H9 (cell line): ENCODE results near the gene ATM. TPM values are rescaled to one million over a fixed set of nuclear protein-coding genes. Genes with fewer than 3 reads are reported as not detected.
A peak's percentile ranks its signal among the peaks of the same experiment; 100 is the strongest.
"Not testable (repeated sequence)": the region's sequence is repeated elsewhere in the genome, so short reads cannot be mapped to it uniquely, and the experiment has no call there.

Experiments used
- DNase-seq: peaks from one replicate; pipeline ENCODE4 v3.0.0-alpha.2; 2017
- H2AFZ ChIP-seq: one replicate; pipeline ENCODE4 v1.6.1; 2013; ENCODE audit warnings: mild to moderate bottlenecking, low read length, control low read depth, moderate library complexity
- H2AK5ac ChIP-seq: 2 replicates; pipeline ENCODE4 v1.6.1; 2013; ENCODE audit warnings: low read length, control low read depth, mixed read lengths; ENCODE audit not compliant: insufficient read length
- H2BK120ac ChIP-seq: one replicate; pipeline ENCODE4 v1.6.1; 2013; ENCODE audit warnings: low read depth, mild to moderate bottlenecking, low read length, control low read depth, inconsistent platforms; ENCODE audit not compliant: poor library complexity, severe bottlenecking
- H2BK12ac ChIP-seq: 2 replicates; pipeline ENCODE4 v1.6.1; 2013; ENCODE audit warnings: low read length, control low read depth, mixed read lengths, low read depth; ENCODE audit not compliant: insufficient read length
- H2BK15ac ChIP-seq: 2 replicates; pipeline ENCODE4 v1.6.1; 2013; ENCODE audit warnings: low read depth, low read length, control low read depth
- H2BK20ac ChIP-seq: one replicate; pipeline ENCODE4 v1.6.1; 2013; ENCODE audit warnings: low read depth, mild to moderate bottlenecking, low read length, control low read depth, inconsistent platforms; ENCODE audit not compliant: poor library complexity, severe bottlenecking
- H2BK5ac ChIP-seq: 2 replicates; pipeline ENCODE4 v1.6.1; 2013; ENCODE audit warnings: low read length, control low read depth, mixed read lengths; ENCODE audit not compliant: insufficient read length
- H3K14ac ChIP-seq: 2 replicates; pipeline ENCODE4 v1.6.1; 2013; ENCODE audit warnings: low read length, control low read depth; ENCODE audit not compliant: insufficient read depth
- H3K18ac ChIP-seq: 2 replicates; pipeline ENCODE4 v1.6.1; 2013; ENCODE audit warnings: low read depth, mild to moderate bottlenecking, mixed read lengths, low read length, control low read depth; ENCODE audit not compliant: insufficient read length
- H3K23ac ChIP-seq: 2 replicates; pipeline ENCODE4 v1.6.1; 2013; ENCODE audit warnings: low read length, control low read depth, mixed read lengths, low read depth; ENCODE audit not compliant: insufficient read length
- H3K23me2 ChIP-seq: 2 replicates; pipeline ENCODE4 v1.6.1; 2013; ENCODE audit warnings: low read depth, mild to moderate bottlenecking, mixed read lengths, low read length, control low read depth; ENCODE audit not compliant: insufficient read length, poor library complexity, severe bottlenecking
- H3K27ac ChIP-seq: 2 replicates; pipeline ENCODE4 v1.5.1; 2013; ENCODE audit warnings: low read length, control low read depth, mixed read lengths, low read depth; ENCODE audit not compliant: insufficient read length
- H3K27me3 ChIP-seq: 2 replicates; pipeline ENCODE4 v1.6.1; 2013; ENCODE audit warnings: low read length, control low read depth, inconsistent platforms; ENCODE audit not compliant: insufficient read depth
- H3K4ac ChIP-seq: 2 replicates; pipeline ENCODE4 v1.6.1; 2013; ENCODE audit warnings: low read depth, mild to moderate bottlenecking, control low read depth, inconsistent platforms, low read length, moderate library complexity
- H3K4me1 ChIP-seq: 2 replicates; pipeline ENCODE4 v1.6.1; 2013; ENCODE audit warnings: low read length, control low read depth, inconsistent platforms; ENCODE audit not compliant: insufficient read depth
- H3K4me2 ChIP-seq: 2 replicates; pipeline ENCODE4 v1.6.1; 2013; ENCODE audit warnings: low read length, control low read depth, mixed read lengths; ENCODE audit not compliant: insufficient read length, insufficient read depth
- H3K56ac ChIP-seq: 2 replicates; pipeline ENCODE4 v1.6.1; 2013; ENCODE audit warnings: low read depth, mild to moderate bottlenecking, mixed read lengths, low read length, control low read depth; ENCODE audit not compliant: insufficient read length
- H3K79me1 ChIP-seq: 2 replicates; pipeline ENCODE4 v1.6.1; 2013; ENCODE audit warnings: low read depth, mild to moderate bottlenecking, moderate library complexity, low read length, control low read depth, inconsistent platforms; ENCODE audit not compliant: insufficient read depth, poor library complexity, severe bottlenecking
- H3K79me2 ChIP-seq: 2 replicates; pipeline ENCODE4 v1.6.1; 2013; ENCODE audit warnings: low read length, control low read depth, inconsistent platforms; ENCODE audit not compliant: insufficient read depth
- H3K9ac ChIP-seq: 2 replicates; pipeline ENCODE4 v1.6.1; 2013; ENCODE audit warnings: low read length, control low read depth, mixed read lengths; ENCODE audit not compliant: insufficient read length; ENCODE audit errors: extremely low read depth
- H3K9me3 ChIP-seq: one replicate; pipeline ENCODE4 v1.6.1; 2013; ENCODE audit warnings: low read depth, low read length, inconsistent platforms; ENCODE audit not compliant: control insufficient read depth
- H3T11ph ChIP-seq: one replicate; pipeline ENCODE4 v1.6.1; 2013; ENCODE audit warnings: mild to moderate bottlenecking, low read length, control low read depth, inconsistent platforms
- H4K20me1 ChIP-seq: one replicate; pipeline ENCODE4 v1.6.1; 2013; ENCODE audit not compliant: control insufficient read depth, insufficient read length, insufficient read depth
- H4K5ac ChIP-seq: 2 replicates; pipeline ENCODE4 v1.6.1; 2013; ENCODE audit warnings: low read depth, mild to moderate bottlenecking, mixed read lengths, low read length, control low read depth; ENCODE audit not compliant: insufficient read length
- H4K8ac ChIP-seq: replicated peaks from 2 replicates; pipeline ENCODE4 v1.6.1; 2013; ENCODE audit warnings: low read length, control low read depth, mixed read lengths, low read depth; ENCODE audit not compliant: insufficient read length
- H4K91ac ChIP-seq: 2 replicates; pipeline ENCODE4 v1.6.1; 2013; ENCODE audit warnings: low read depth, mild to moderate bottlenecking, moderate library complexity, mixed read lengths, low read length, control low read depth; ENCODE audit not compliant: insufficient read length
- H3K27ac Mint-ChIP-seq, 3 experiments: 2 replicates in 2 of 3; 3 replicates in 1 of 3; pipeline ENCODE4 v1.8.0; 2020 to 2021; ENCODE audit warnings: mixed read lengths in 3 of 3, mild to moderate bottlenecking in 1 of 3, moderate library complexity in 1 of 3
- H3K27me3 Mint-ChIP-seq: 2 replicates; pipeline ENCODE4 v1.8.0; 2021; ENCODE audit warnings: low read depth, mild to moderate bottlenecking, moderate library complexity, mixed read lengths
- H3K36me3 Mint-ChIP-seq, 3 experiments: 2 replicates in 2 of 3; 3 replicates in 1 of 3; pipeline ENCODE4 v1.8.0; 2020 to 2021; ENCODE audit warnings: low read depth in 3 of 3, mixed read lengths in 3 of 3; ENCODE audit not compliant: insufficient read depth in 1 of 3
- H3K4me1 Mint-ChIP-seq, 2 experiments: 2 replicates each; pipeline ENCODE4 v1.8.0; 2020; ENCODE audit warnings: mixed read lengths in 2 of 2
- H3K4me3 Mint-ChIP-seq, 2 experiments: 2 replicates in 1 of 2; 3 replicates in 1 of 2; pipeline ENCODE4 v1.8.0; 2020 to 2021; ENCODE audit warnings: mild to moderate bottlenecking in 2 of 2, mixed read lengths in 2 of 2, moderate library complexity in 1 of 2
- H3K9me3 Mint-ChIP-seq, 2 experiments: 2 replicates in 1 of 2; 3 replicates in 1 of 2; pipeline ENCODE4 v1.8.0; 2020; ENCODE audit warnings: mild to moderate bottlenecking in 2 of 2, mixed read lengths in 2 of 2, moderate library complexity in 1 of 2
- WGBS: extraction: QIAGEN DNeasy Blood & Tissue Kit; methylation state at CpG from one replicate; pipeline ENCODE4 v1.1.7; 2013; ENCODE audit warnings: missing lambda C conversion rate, low lambda C conversion rate, mixed read lengths; ENCODE audit not compliant: insufficient read length; ENCODE audit errors: extremely low coverage; 5-methylcytosine and 5-hydroxymethylcytosine counted together
- total RNA-seq: library from RNA; stranded (reverse); gene quantifications from 2 replicates; pipeline ENCODE4 v1.2.1, GENCODE V29; 2021
- TF ChIP-seq, protein P1 (sequence below): fragments of 200-600 bp; sonication (generic); conservative IDR thresholded peaks from 3 replicates; pipeline ENCODE4 v1.8.0; 2021; ENCODE audit warnings: antibody characterized with exemption, mild to moderate bottlenecking

Gene ATM
- total RNA-seq, 1 experiment from 2014 or later: 58.9 TPM

GRCh38 chr11:108269583-108269982 is 46.7 kb downstream of the ATM start:
- peak overlapping the region in 1 of 3 experiments; percentile 76; a peak in 1 of 7 replicates for H3K27ac Mint-ChIP-seq
- Histone ChIP-seq H3K18ac (no peak overlapping the region), H2BK20ac (no peak overlapping the region), H2BK5ac (no peak overlapping the region), H3K4me1 (no peaks in the 10 kb centered on the region), H3K27me3 (no peaks in the 10 kb centered on the region), H3K56ac (no peak overlapping the region), H3K27ac (no peak overlapping the region), H4K20me1 (no peaks in the 10 kb centered on the region), H3T11ph (no peak overlapping the region), H2AFZ (no peak overlapping the region), H3K23ac (no peak overlapping the region), H3K79me1 (no peaks in the 10 kb centered on the region), H2BK12ac (no peak overlapping the region), H4K8ac (no peak overlapping the region), H3K9me3 (no peaks in the 10 kb centered on the region), H3K4me2 (no peak overlapping the region), H4K91ac (no peak overlapping the region), H3K79me2 (no peaks in the 10 kb centered on the region), H3K14ac (no peak overlapping the region), H2BK15ac (no peak overlapping the region), H2AK5ac (no peak overlapping the region), H3K4ac (no peak overlapping the region), H3K9ac (no peak overlapping the region), H2BK120ac (no peak overlapping the region), H3K23me2 (no peaks in the 10 kb centered on the region), H4K5ac (no peak overlapping the region)
- no peak overlapping the region for H3K4me3 Mint-ChIP-seq
- WGBS: no CpG with 5 or more reads among the region's 3 CpGs
- H3K36me3 Mint-ChIP-seq: peaks cover 32 to 62% (median 43%) of the 10 kb centered on the region in 3 experiments
- peaks cover 5 to 6% of the 10 kb centered on the region in 2 experiments; a peak in 4 of 5 replicates for H3K9me3 Mint-ChIP-seq
- no peaks in the 10 kb centered on the region for H3K27me3 Mint-ChIP-seq
- TF ChIP-seq, protein P1, sequence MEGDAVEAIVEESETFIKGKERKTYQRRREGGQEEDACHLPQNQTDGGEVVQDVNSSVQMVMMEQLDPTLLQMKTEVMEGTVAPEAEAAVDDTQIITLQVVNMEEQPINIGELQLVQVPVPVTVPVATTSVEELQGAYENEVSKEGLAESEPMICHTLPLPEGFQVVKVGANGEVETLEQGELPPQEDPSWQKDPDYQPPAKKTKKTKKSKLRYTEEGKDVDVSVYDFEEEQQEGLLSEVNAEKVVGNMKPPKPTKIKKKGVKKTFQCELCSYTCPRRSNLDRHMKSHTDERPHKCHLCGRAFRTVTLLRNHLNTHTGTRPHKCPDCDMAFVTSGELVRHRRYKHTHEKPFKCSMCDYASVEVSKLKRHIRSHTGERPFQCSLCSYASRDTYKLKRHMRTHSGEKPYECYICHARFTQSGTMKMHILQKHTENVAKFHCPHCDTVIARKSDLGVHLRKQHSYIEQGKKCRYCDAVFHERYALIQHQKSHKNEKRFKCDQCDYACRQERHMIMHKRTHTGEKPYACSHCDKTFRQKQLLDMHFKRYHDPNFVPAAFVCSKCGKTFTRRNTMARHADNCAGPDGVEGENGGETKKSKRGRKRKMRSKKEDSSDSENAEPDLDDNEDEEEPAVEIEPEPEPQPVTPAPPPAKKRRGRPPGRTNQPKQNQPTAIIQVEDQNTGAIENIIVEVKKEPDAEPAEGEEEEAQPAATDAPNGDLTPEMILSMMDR: no peak
- H3K4me1 Mint-ChIP-seq: no peaks in the 10 kb centered on the region
- DNase-seq: no peak

DNA sequence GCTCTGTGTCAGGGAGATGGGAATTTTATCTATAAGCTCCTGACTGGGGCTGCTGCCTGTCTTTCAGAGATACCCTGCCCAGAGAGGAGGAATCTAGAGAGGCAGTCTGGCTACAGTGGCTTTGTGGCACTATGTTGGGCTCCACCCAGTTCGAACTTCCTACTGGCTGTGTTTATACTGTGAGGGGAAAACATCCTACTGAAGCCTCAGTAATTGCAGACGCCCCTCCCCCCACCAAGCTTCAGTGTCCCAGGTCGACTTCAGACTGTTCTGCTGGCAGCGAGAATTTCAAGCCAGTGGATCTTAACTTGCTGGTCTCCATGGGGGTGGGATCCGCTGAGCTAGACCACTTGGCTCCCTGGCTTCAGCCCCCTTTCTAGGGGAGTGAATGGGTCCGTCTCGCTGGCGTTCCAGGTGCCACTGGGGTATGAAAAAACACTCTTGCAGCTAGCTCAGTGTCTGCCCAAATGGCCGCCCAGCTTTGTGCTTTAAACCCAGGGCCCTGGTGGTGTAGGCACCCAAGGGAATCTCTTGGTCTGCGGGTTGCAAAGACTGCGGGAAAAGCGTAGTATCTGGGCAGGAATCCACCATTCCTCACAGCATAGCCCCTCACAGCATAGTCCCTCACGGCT is 54.2 kb downstream of the ATM start:
- not testable (repeated sequence) for H2AK5ac ChIP-seq, H3K27me3 ChIP-seq, H3K9me3 Mint-ChIP-seq, H3K27me3 Mint-ChIP-seq, H3K79me1 ChIP-seq, H3K18ac ChIP-seq, H2AFZ ChIP-seq, H3K4me3 Mint-ChIP-seq, H3K23me2 ChIP-seq, H4K20me1 ChIP-seq, H4K91ac ChIP-seq, H2BK12ac ChIP-seq, H2BK15ac ChIP-seq, H3K9me3 ChIP-seq, H3K9ac ChIP-seq, H2BK120ac ChIP-seq, H3K4ac ChIP-seq, H4K5ac ChIP-seq, H3K14ac ChIP-seq, H3K23ac ChIP-seq, H3K4me1 ChIP-seq, H3K27ac ChIP-seq, H2BK5ac ChIP-seq, H3K56ac ChIP-seq, H2BK20ac ChIP-seq, H3T11ph ChIP-seq, H4K8ac ChIP-seq, H3K4me2 ChIP-seq, H3K79me2 ChIP-seq
- Mint-ChIP-seq H3K4me1 (peaks cover 17 to 21% of the 10 kb centered on the region in 2 experiments), H3K36me3 (peaks cover 39 to 76% (median 62%) of the 10 kb centered on the region in 3 experiments), H3K27ac (peak overlapping the region in 2 of 3 experiments; percentile 33 to 87; a peak in 1 of 7 replicates)
- no CpG with 5 or more reads among the region's 13 CpGs for WGBS
- peak; percentile 33 for DNase-seq
